Neural cell (in vitro differentiated cells): ENCODE results near the gene TSLP.

Experiments
- CTCF ChIP-seq: fragments of 450-650 bp; IDR thresholded peaks from 2 replicates; pipeline ENCODE4 v1.5.1; 2014; ENCODE audit warnings: antibody characterized with exemption, mild to moderate bottlenecking, moderate library complexity; ENCODE audit not compliant: poor library complexity, severe bottlenecking
- EP300 ChIP-seq: fragments of 450-650 bp; conservative IDR thresholded peaks from 2 replicates; pipeline ENCODE4 v1.6.1; 2014; ENCODE audit warnings: antibody characterized with exemption, mild to moderate bottlenecking, moderate library complexity; ENCODE audit not compliant: poor library complexity, severe bottlenecking
- EZH2 ChIP-seq: fragments of 200-600, 300-800 bp; shearing (Covaris generic), sonication (generic); IDR thresholded peaks from 2 replicates; pipeline ENCODE4 v1.6.1; 2014; ENCODE audit warnings: antibody characterized with exemption, low read length, borderline replicate concordance, mild to moderate bottlenecking; ENCODE audit not compliant: insufficient read depth, poor library complexity, severe bottlenecking
- MXI1 ChIP-seq: fragments of 450-650 bp; conservative IDR thresholded peaks from 2 replicates; pipeline ENCODE4 v1.6.1; 2014; ENCODE audit warnings: antibody characterized with exemption, mild to moderate bottlenecking; ENCODE audit not compliant: poor library complexity, severe bottlenecking
- POLR2AphosphoS5 ChIP-seq: IDR thresholded peaks from 2 replicates; pipeline ENCODE4 v1.6.1; 2012
- REST ChIP-seq: IDR thresholded peaks from 2 replicates; pipeline ENCODE4 v1.6.1; 2012; ENCODE audit warnings: borderline replicate concordance
- SMC3 ChIP-seq: fragments of 450-650 bp; conservative IDR thresholded peaks from 2 replicates; pipeline ENCODE4 v1.6.1; 2014; ENCODE audit warnings: antibody characterized with exemption, mild to moderate bottlenecking, moderate library complexity; ENCODE audit not compliant: poor library complexity
- TAF1 ChIP-seq: IDR thresholded peaks from 2 replicates; pipeline ENCODE4 v1.6.1; 2012; ENCODE audit warnings: low read depth

- TF ChIP-seq EZH2 (no peak), CTCF (no peak), MXI1 (no peak), POLR2AphosphoS5 (no peak), EP300 (no peak), REST (no peak), SMC3 (no peak), TAF1 (no peak)
These were observed 35.9 kb downstream of the TSLP start for GRCh38 chr5:111107371-111107770.
